ENCODE measurements around the gene TPRA1. TPM values are rescaled to one million over a fixed set of nuclear protein-coding genes. Genes with fewer than 3 reads are reported as not detected.

Gene TPRA1
- polyA plus RNA-seq, 3 donors = 20.2 to 29.4 (median 23.4) TPM

DNA sequence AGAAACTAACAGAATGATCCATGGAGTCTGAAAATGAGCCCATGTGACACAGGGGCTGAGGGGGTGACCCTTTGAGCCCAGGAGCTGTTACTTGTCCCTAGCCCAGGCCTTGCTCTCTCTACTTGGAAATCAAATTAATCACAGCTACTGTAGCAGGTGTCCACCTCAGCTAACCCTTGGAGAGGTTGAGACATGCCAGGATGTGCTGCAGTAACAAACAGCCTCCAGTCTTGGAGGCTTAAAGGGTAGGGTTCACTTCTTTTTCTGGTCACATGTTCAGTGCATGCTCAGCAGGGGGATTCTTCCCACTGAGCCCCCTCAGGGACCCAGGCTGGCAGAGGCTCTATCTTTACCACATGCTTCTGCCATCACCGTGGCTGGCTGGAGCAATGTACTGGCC is 21.4 kb downstream of the TPRA1 start:
- H3K27me3 Mint-ChIP-seq (ENCODE audit: low read depth in 3 of 3) = peaks cover 0 to 8% (median 3%) of the 10 kb centered on the region in 3 donors
- Histone ChIP-seq H3K79me2 (ENCODE audit: insufficient read depth, low read length) (no peaks in the 10 kb centered on the region), H3K4me2 (replicated peaks; ENCODE audit: extremely low read depth, low read length, poor library complexity, severe bottlenecking) (no peak overlapping the region), H3K27me3 (ENCODE audit: control insufficient read depth in 2 of 2, insufficient read depth in 2 of 2, low read length in 2 of 2) (no peaks in the 10 kb centered on the region), H3K27ac (ENCODE audit: low read depth in 1 of 2, low read length in 2 of 2) (no peak overlapping the region), H2AFZ (ENCODE audit: insufficient read depth, low read depth, low read length, poor library complexity, severe bottlenecking) (no peak overlapping the region), H4K20me1 (ENCODE audit: insufficient read depth, low read length) (peaks cover 9% of the 10 kb centered on the region), H3K9ac (ENCODE audit: insufficient read depth, low read length, poor library complexity, severe bottlenecking) (no peak overlapping the region), H3K36me3 (replicated peaks in 1 of 2; ENCODE audit: control insufficient read depth in 1 of 2, insufficient read depth in 2 of 2, low read length in 2 of 2) (peaks cover 31 to 40% of the 10 kb centered on the region in 2 donors), H3K4me3 (replicated peaks in 1 of 3; ENCODE audit: low read depth in 2 of 3, low read length in 3 of 3) (no peak overlapping the region), H3K9me3 (replicated peaks in 1 of 2; ENCODE audit: control insufficient read depth in 1 of 2, insufficient read depth in 1 of 2, low read length in 2 of 2) (no peaks in the 10 kb centered on the region), H3K4me1 (ENCODE audit: control insufficient read depth in 1 of 2, insufficient read depth in 2 of 2, low read length in 2 of 2) (no peaks in the 10 kb centered on the region)
- no peak for DNase-seq
- no peaks in the 10 kb centered on the region for H3K9me3 Mint-ChIP-seq
- H3K4me1 Mint-ChIP-seq = no peaks in the 10 kb centered on the region
- H3K4me3 Mint-ChIP-seq = no peak overlapping the region
- H3K27ac Mint-ChIP-seq = no peak overlapping the region
- 100% methylated on average over 1 of the region's 1 CpG for WGBS (ENCODE audit: insufficient coverage)
- intact Hi-C loops (cut with micrococcal nuclease) = no loop called here
- H3K36me3 Mint-ChIP-seq = peaks cover 43 to 50% of the 10 kb centered on the region in 2 donors
- TF ChIP-seq, protein P1, sequence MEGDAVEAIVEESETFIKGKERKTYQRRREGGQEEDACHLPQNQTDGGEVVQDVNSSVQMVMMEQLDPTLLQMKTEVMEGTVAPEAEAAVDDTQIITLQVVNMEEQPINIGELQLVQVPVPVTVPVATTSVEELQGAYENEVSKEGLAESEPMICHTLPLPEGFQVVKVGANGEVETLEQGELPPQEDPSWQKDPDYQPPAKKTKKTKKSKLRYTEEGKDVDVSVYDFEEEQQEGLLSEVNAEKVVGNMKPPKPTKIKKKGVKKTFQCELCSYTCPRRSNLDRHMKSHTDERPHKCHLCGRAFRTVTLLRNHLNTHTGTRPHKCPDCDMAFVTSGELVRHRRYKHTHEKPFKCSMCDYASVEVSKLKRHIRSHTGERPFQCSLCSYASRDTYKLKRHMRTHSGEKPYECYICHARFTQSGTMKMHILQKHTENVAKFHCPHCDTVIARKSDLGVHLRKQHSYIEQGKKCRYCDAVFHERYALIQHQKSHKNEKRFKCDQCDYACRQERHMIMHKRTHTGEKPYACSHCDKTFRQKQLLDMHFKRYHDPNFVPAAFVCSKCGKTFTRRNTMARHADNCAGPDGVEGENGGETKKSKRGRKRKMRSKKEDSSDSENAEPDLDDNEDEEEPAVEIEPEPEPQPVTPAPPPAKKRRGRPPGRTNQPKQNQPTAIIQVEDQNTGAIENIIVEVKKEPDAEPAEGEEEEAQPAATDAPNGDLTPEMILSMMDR (IDR thresholded peaks at IDR 0.05) = no peak

DNA sequence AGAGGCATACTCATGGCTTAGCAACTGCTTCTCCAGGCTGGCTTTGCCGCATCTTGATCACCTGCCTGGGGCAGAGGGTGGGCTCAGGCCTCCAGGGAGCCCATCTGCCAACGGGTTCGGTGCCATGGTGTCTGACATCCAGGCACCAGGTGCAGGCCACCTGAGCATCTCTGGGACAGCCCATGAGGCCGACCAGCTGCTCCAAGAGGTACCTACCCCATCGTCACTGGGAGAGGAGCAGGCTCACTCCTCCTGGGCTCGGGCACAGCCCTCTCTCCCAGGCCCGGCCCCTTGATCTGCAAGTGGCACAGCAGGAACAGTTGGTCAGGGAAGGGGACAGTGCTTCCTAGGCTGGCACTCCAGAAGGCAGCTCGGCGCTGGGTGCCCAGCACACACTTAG is 21.9 kb downstream of the TPRA1 start:
- no peak overlapping the region for H3K4me3 Mint-ChIP-seq
- H3K4me1 Mint-ChIP-seq = no peaks in the 10 kb centered on the region
- H3K9ac ChIP-seq (ENCODE audit: insufficient read depth, low read length, poor library complexity, severe bottlenecking) = no peak overlapping the region
- H3K36me3 Mint-ChIP-seq = peaks cover 37 to 44% of the 10 kb centered on the region in 2 donors
- H3K79me2 ChIP-seq (ENCODE audit: insufficient read depth, low read length) = no peaks in the 10 kb centered on the region
- peaks cover 25 to 34% of the 10 kb centered on the region in 2 donors for H3K36me3 ChIP-seq (replicated peaks in 1 of 2; ENCODE audit: control insufficient read depth in 1 of 2, insufficient read depth in 2 of 2, low read length in 2 of 2)
- intact Hi-C loops (cut with micrococcal nuclease) = no loop called here
- H3K27me3 ChIP-seq (ENCODE audit: control insufficient read depth in 2 of 2, insufficient read depth in 2 of 2, low read length in 2 of 2) = no peaks in the 10 kb centered on the region
- peaks cover 3% of the 10 kb centered on the region for H4K20me1 ChIP-seq (ENCODE audit: insufficient read depth, low read length)
- no peak overlapping the region for H3K4me2 ChIP-seq (replicated peaks; ENCODE audit: extremely low read depth, low read length, poor library complexity, severe bottlenecking)
- H3K9me3 Mint-ChIP-seq = no peaks in the 10 kb centered on the region
- H3K27me3 Mint-ChIP-seq (ENCODE audit: low read depth in 3 of 3) = peaks cover 0 to 8% (median 3%) of the 10 kb centered on the region in 3 donors
- H3K4me3 ChIP-seq (replicated peaks in 1 of 3; ENCODE audit: low read depth in 2 of 3, low read length in 3 of 3) = no peak overlapping the region
- no peak overlapping the region for H3K27ac ChIP-seq (ENCODE audit: low read depth in 1 of 2, low read length in 2 of 2)
- H3K4me1 ChIP-seq (ENCODE audit: control insufficient read depth in 1 of 2, insufficient read depth in 2 of 2, low read length in 2 of 2) = no peaks in the 10 kb centered on the region
- H2AFZ ChIP-seq (ENCODE audit: insufficient read depth, low read depth, low read length, poor library complexity, severe bottlenecking) = no peak overlapping the region
- TF ChIP-seq, protein P1 (IDR thresholded peaks at IDR 0.05) = no peak
- no peak for DNase-seq
- H3K9me3 ChIP-seq (replicated peaks in 1 of 2; ENCODE audit: control insufficient read depth in 1 of 2, insufficient read depth in 1 of 2, low read length in 2 of 2) = no peaks in the 10 kb centered on the region
- 97% methylated on average over 9 of the region's 9 CpGs for WGBS (ENCODE audit: insufficient coverage)
- no peak overlapping the region for H3K27ac Mint-ChIP-seq
